ENCODE measurements around the gene SH2D3A.

The SH2D3A gene

GRCh38 chr19:6720369-6721137, 46.7 kb downstream of the SH2D3A start, which contains the start of gene C3:
C3 (minus strand) TSS chr19:6720650; CDS start chr19:6720589, 61 bp downstream.
- TF ChIP-seq MYC (IDR thresholded peaks at IDR 0.05; ENCODE audit: low read depth, low read length) (no peak), POLR2A (IDR thresholded peaks at IDR 0.05; ENCODE audit: extremely low read depth, insufficient read length) (no peak), MAX (IDR thresholded peaks at IDR 0.05; ENCODE audit: low read depth, low read length) (no peak), CTCF (IDR thresholded peaks at IDR 0.05; ENCODE audit: low read depth, low read length) (no peak)
- no peak within 1 kb of the TSS for H3K4me3 ChIP-seq (ENCODE audit: low read depth, low read length)
- peak; percentile 74 for DNase-seq (ENCODE audit: low read depth)

DNA sequence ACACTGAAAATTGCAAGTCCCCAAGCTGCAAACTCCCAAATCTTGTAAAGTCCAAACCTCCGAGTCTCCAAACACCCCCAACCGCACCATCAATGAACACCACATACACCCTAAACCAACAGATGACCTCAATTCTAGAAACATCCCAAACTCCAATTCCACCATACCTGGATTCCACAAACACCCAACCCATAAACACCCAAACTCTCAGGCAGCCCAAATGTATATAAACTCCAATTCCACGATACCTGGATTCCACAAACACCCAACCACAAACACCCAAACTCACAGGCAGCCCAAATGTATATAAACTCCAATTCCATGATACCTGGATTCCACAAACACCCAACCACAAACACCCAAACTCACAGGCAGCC, 47.3 kb downstream of the SH2D3A start:
- H3K4me3 ChIP-seq (ENCODE audit: low read depth, low read length) = no peak overlapping the region
- DNase-seq (ENCODE audit: low read depth) = no peak
- TF ChIP-seq MAX (IDR thresholded peaks at IDR 0.05; ENCODE audit: low read depth, low read length) = no peak
- TF ChIP-seq CTCF (IDR thresholded peaks at IDR 0.05; ENCODE audit: low read depth, low read length) = no peak
- no peak for TF ChIP-seq POLR2A (IDR thresholded peaks at IDR 0.05; ENCODE audit: extremely low read depth, insufficient read length)
- no peak for TF ChIP-seq MYC (IDR thresholded peaks at IDR 0.05; ENCODE audit: low read depth, low read length)

DNA sequence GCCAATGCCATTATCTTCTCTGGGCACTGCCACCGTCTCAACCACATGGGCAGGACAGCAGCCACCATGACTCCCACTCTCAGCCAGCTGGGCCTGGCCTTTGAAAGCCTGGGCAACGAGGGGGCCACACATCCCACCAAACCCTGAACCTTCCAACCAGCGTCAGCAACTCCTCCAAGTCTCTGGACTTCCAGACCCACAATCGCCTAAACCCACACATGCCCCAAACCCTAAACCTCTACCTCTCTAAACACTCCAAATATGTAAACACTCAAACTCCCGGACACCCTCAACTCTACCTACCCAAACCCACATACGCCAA, 47.7 kb downstream of the SH2D3A start:
- DNase-seq (ENCODE audit: low read depth) = no peak
- no peak overlapping the region for H3K4me3 ChIP-seq (ENCODE audit: low read depth, low read length)
- TF ChIP-seq MYC (IDR thresholded peaks at IDR 0.05; ENCODE audit: low read depth, low read length) (no peak), CTCF (IDR thresholded peaks at IDR 0.05; ENCODE audit: low read depth, low read length) (no peak), MAX (IDR thresholded peaks at IDR 0.05; ENCODE audit: low read depth, low read length) (no peak), POLR2A (IDR thresholded peaks at IDR 0.05; ENCODE audit: extremely low read depth, insufficient read length) (no peak)

DNA sequence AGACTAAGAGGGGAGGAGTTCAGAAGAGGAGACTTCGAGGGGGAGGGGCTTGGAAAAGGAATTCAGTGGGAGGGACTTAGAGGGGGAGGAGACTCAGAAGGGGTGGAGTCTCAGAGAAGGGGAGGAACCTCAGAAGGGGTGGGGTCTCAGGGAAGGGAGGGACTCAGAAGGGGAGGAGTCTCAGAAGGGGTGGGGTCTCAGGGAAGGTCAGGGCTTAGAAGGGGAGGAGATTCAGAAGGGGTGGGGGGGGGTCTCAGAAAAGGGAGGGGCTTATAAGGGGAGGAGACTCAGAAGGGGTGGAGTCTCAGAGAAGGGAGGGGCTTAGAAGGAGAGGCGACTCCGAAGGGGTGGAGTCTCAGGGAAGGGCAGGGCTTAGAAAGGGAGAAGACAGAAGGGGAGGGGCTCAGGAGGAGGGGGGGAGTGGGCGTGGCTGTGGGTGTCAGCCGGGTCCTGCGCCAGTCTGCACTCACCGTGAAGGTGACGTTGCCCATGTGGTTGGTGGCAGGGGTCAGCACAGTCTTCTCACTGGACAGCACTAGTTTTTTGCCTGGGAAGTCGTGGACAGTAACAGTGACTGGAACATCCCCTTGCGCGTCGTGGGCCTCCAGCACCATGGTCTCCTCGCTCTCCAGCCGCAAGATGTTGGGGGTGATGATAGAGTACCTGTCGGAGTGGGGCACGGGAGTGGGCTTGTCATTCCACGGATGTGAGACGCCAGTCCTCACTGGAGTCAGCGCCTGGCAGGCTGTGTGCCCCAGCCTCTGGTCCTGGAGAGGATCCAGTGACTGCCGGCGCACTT, 48.3 kb downstream of the SH2D3A start:
- peak; percentile 34 for DNase-seq (ENCODE audit: low read depth)
- no peak overlapping the region for H3K4me3 ChIP-seq (ENCODE audit: low read depth, low read length)
- TF ChIP-seq CTCF (IDR thresholded peaks at IDR 0.05; ENCODE audit: low read depth, low read length) (no peak), POLR2A (IDR thresholded peaks at IDR 0.05; ENCODE audit: extremely low read depth, insufficient read length) (no peak), MAX (IDR thresholded peaks at IDR 0.05; ENCODE audit: low read depth, low read length) (no peak), MYC (IDR thresholded peaks at IDR 0.05; ENCODE audit: low read depth, low read length) (no peak)

DNA sequence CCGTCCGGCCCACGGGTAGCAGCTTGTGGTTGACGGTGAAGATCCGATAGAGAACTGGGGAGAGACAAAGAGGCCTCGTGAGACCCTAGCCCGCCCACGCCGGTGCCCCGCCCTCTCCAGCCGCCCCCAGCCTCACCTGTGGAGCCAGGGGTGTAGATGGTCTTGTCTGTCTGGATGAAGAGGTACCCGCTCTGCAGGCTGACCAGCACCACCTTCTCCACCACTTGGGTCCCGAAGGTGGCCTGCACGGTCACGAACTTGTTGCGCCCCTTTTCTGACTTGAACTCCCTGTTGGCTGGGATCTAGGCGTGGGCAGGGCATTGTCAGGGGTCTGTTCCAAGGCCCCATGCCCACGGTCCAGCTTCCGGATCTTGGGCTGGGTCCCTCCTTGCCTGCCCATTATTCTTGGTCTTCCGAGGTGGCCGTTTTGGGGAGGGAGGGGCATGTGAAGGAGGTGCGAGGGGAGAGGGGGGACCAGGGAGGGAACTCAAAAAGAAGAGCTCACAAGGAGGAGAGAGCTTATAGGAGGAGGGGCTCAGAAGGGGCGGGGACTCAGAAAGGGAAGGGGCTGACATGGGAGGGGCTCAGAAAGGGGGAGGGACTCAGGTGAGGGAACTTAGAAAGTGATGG, 49.0 kb downstream of the SH2D3A start:
- no peak overlapping the region for H3K4me3 ChIP-seq (ENCODE audit: low read depth, low read length)
- DNase-seq (ENCODE audit: low read depth) = no peak

More for the DNA sequence above, 49.0 kb downstream of the SH2D3A start:
- no peak for TF ChIP-seq POLR2A (IDR thresholded peaks at IDR 0.05; ENCODE audit: extremely low read depth, insufficient read length)
- TF ChIP-seq MAX (IDR thresholded peaks at IDR 0.05; ENCODE audit: low read depth, low read length) = no peak
- TF ChIP-seq CTCF (IDR thresholded peaks at IDR 0.05; ENCODE audit: low read depth, low read length) = no peak
- TF ChIP-seq MYC (IDR thresholded peaks at IDR 0.05; ENCODE audit: low read depth, low read length) = no peak
